HepG2 (cell line): ENCODE results near the gene GLYAT. TPM values are rescaled to one million over a fixed set of nuclear protein-coding genes. Genes with fewer than 3 reads are reported as not detected.

Experiments used
- ATAC-seq: fragments of 200-7000 bp; cut with Tn5 transposase; 3 replicates; pipeline ENCODE4 v1.9.1; 2020; ENCODE audit warnings: mild to moderate bottlenecking, moderate library complexity
- BruUV-seq: library from RNA; stranded (reverse); fragments of 400-500 nt; replicated peaks from 2 replicates; lab custom pipeline; 2021; lab: Mats Ljungman, UMichigan
- CTCF ChIA-PET: fragments of 300-600 bp; formaldehyde crosslinking; extraction: SDS; loops from one replicate; lab custom pipeline; 2021; ENCODE audit warnings: low total read pairs, inconsistent platforms, low intra/inter-chr PET ratio; lab: Yijun Ruan, JAX
- POLR2A ChIA-PET: fragments of 350-600 bp; sonication (Branson Sonifier 250); formaldehyde crosslinking; loops from one replicate; lab custom pipeline; 2020; ENCODE audit warnings: antibody characterized with exemption, inconsistent platforms; lab: Yijun Ruan, JAX
- DNase-seq: peaks from one replicate; pipeline ENCODE4 v3.0.0-alpha.2; 2015; ENCODE audit warnings: low spot score
- FAIRE-seq: peaks from 3 replicates; lab custom pipeline; 2011; peaks lifted over from hg19 to GRCh38; lab: Jason Lieb, UNC
- H2AFZ ChIP-seq: one replicate; pipeline ENCODE4 v1.6.1; 2011; ENCODE audit warnings: low read length, inconsistent platforms
- H3K27ac ChIP-seq: fragments of 300-600 bp; 3 replicates; pipeline ENCODE4 v1.8.0; 2011; ENCODE audit warnings: mixed run types, mild to moderate bottlenecking, mixed read lengths, low read length, inconsistent platforms; ENCODE audit not compliant: insufficient read depth; ENCODE audit errors: extremely low read length
- H3K27me3 ChIP-seq, 2 experiments: fragments of 200-600 bp in 1 of 2; 2 replicates in 1 of 2; 3 replicates in 1 of 2; pipeline versions ENCODE4 v1.6.0 to v1.8.0; 2011; ENCODE audit warnings: low read length in 2 of 2, mild to moderate bottlenecking in 2 of 2, moderate library complexity in 2 of 2, inconsistent platforms in 1 of 2; ENCODE audit not compliant: insufficient read depth in 2 of 2, control insufficient read depth in 1 of 2
- H3K36me3 ChIP-seq, 2 experiments: fragments of 200-600 bp in 1 of 2; replicated peaks in 1 of 2; 2 replicates in 1 of 2; 3 replicates in 1 of 2; pipeline versions ENCODE4 v1.5.1 to v1.8.0; 2011; ENCODE audit warnings: low read length in 2 of 2, inconsistent platforms in 1 of 2; ENCODE audit not compliant: insufficient read depth in 2 of 2, control insufficient read depth in 1 of 2
- H3K4me1 ChIP-seq: 2 replicates; pipeline ENCODE4 v1.5.1; 2012; ENCODE audit warnings: low read length, inconsistent platforms; ENCODE audit not compliant: insufficient read depth
- H3K4me2 ChIP-seq: 2 replicates; pipeline ENCODE4 v1.6.0; 2011; ENCODE audit warnings: low read depth, low read length, inconsistent platforms
- H3K4me3 ChIP-seq, 3 experiments: fragments of 200-600 bp in 1 of 3; sonication (generic), shearing (Covaris generic) in 1 of 3; replicated peaks in 1 of 3; 2 replicates each; pipeline ENCODE4 v1.5.1; 2011 to 2016; ENCODE audit warnings: low read length in 3 of 3, inconsistent platforms in 2 of 3, low read depth in 2 of 3, mild to moderate bottlenecking in 2 of 3, control low read depth in 1 of 3, mixed read lengths in 1 of 3; ENCODE audit not compliant: insufficient read depth in 1 of 3
- H3K79me2 ChIP-seq: one replicate; pipeline ENCODE4 v1.6.1; 2011; ENCODE audit warnings: low read length, inconsistent platforms; ENCODE audit not compliant: insufficient read depth
- H3K9ac ChIP-seq: 2 replicates; pipeline ENCODE4 v1.6.0; 2011; ENCODE audit warnings: mild to moderate bottlenecking, low read depth, low read length, inconsistent platforms; ENCODE audit not compliant: insufficient read depth
- H3K9me3 ChIP-seq: 2 replicates; pipeline ENCODE4 v1.5.1; 2012; ENCODE audit warnings: mild to moderate bottlenecking, low read length
- H4K20me1 ChIP-seq: 2 replicates; pipeline ENCODE4 v1.6.0; 2011; ENCODE audit warnings: inconsistent platforms, mild to moderate bottlenecking, low read length, moderate library complexity; ENCODE audit not compliant: insufficient read depth
- AFF4 ChIP-seq: sonication (generic); formaldehyde crosslinking; IDR thresholded peaks from 2 replicates; pipeline ENCODE4 v1.4.0; 2020; ENCODE audit warnings: missing genetic modification reagents
- CEBPG ChIP-seq: IDR thresholded peaks from 2 replicates; pipeline ENCODE4 v1.6.1; 2016
- CREB1 ChIP-seq, 2 experiments: fragments of 450-650 bp in 1 of 2; IDR thresholded peaks; 2 replicates each; pipeline ENCODE4 v1.6.1; 2016 to 2017; ENCODE audit warnings: control low read depth in 1 of 2, mild to moderate bottlenecking in 1 of 2, missing compliant biosample characterization in 1 of 2, missing genetic modification characterization in 1 of 2
- CREB3 ChIP-seq: sonication (generic); formaldehyde crosslinking; IDR thresholded peaks from 2 replicates; pipeline ENCODE4 v1.5.0; 2020; ENCODE audit warnings: missing genetic modification reagents
- E2F2 ChIP-seq: sonication (generic); formaldehyde crosslinking; IDR thresholded peaks from 2 replicates; pipeline ENCODE4 v1.4.0; 2020; ENCODE audit warnings: missing genetic modification reagents, borderline replicate concordance
- KLF6 ChIP-seq: IDR thresholded peaks from 2 replicates; pipeline ENCODE4 v1.8.0; 2016; ENCODE audit warnings: missing biosample characterization, missing genetic modification reagents
- MXD3 ChIP-seq: IDR thresholded peaks from 2 replicates; pipeline ENCODE4 v1.6.1; 2016; ENCODE audit warnings: mild to moderate bottlenecking, missing biosample characterization, missing genetic modification reagents
- TBL1XR1 ChIP-seq: fragments of 150-350 bp; IDR thresholded peaks from 2 replicates; pipeline ENCODE4 v1.6.1; 2014; ENCODE audit warnings: borderline replicate concordance, low read length; ENCODE audit not compliant: partially characterized antibody
- ZMYM4 ChIP-seq: sonication (generic); formaldehyde crosslinking; IDR thresholded peaks from 2 replicates; pipeline ENCODE4 v1.8.1; 2023; ENCODE audit warnings: mild to moderate bottlenecking, missing genetic modification reagents
- ZNF460 ChIP-seq: sonication (generic); formaldehyde crosslinking; IDR thresholded peaks from 2 replicates; pipeline ENCODE4 v1.5.1; 2020; ENCODE audit warnings: missing genetic modification reagents, mild to moderate bottlenecking, borderline replicate concordance
- ZNF710 ChIP-seq: sonication (generic); formaldehyde crosslinking; IDR thresholded peaks from 2 replicates; pipeline ENCODE4 v1.5.0; 2020; ENCODE audit warnings: mild to moderate bottlenecking, missing genetic modification reagents, borderline replicate concordance
- ZNF780A ChIP-seq: sonication (generic); formaldehyde crosslinking; IDR thresholded peaks from 2 replicates; pipeline ENCODE4 v1.8.0; 2022; ENCODE audit warnings: mild to moderate bottlenecking, missing genetic modification reagents, moderate library complexity
- ZNF850 ChIP-seq: sonication (generic); formaldehyde crosslinking; conservative IDR thresholded peaks from 2 replicates; pipeline ENCODE4 v1.9.0; 2021; ENCODE audit warnings: mild to moderate bottlenecking, missing genetic modification reagents
- WGBS: methylation state at CpG from one replicate; pipeline ENCODE4 v1.1.6; 2017; ENCODE audit warnings: low lambda C conversion rate; 5-methylcytosine and 5-hydroxymethylcytosine counted together
- in situ Hi-C: cut with HindIII; loops from 2 replicates; pipeline ENCODE4 v1.10.0; 2017; ENCODE audit warnings: low pct_unique_long_range_greater_than_20kb; ENCODE audit not compliant: extremely low pct_ligation_motif_present
- intact Hi-C: fragments of 100-400 bp; cut with micrococcal nuclease; formaldehyde crosslinking; loops from one replicate; pipeline ENCODE4 v1.10.0; 2022; ENCODE audit not compliant: unreplicated experiment
- polyA plus RNA-seq, 8 experiments: library from polyadenylated mRNA; depleted of rRNA in 3 of 8; stranded (reverse) in 7 of 8; unstranded in 1 of 8; fragments of >200 nt; fragmentation: Illumina TruSeq in 4 of 8; extraction: Trizol in 4 of 8; gene quantifications; 2 replicates each; pipeline versions ENCODE4 v1.2.1 to v1.2.3, GENCODE V29; 2011 to 2016; ENCODE audit warnings: low read depth in 4 of 8, missing spikeins in 1 of 8, mixed read lengths in 1 of 8; ENCODE audit not compliant: insufficient read depth in 1 of 8
- total RNA-seq, 5 experiments: library from RNA; depleted of rRNA; stranded (reverse); fragments of >200 nt; fragmentation: Illumina TruSeq; extraction: Trizol; gene quantifications; 2 replicates each; pipeline ENCODE4 v1.2.3, GENCODE V29; 2016; ENCODE audit warnings: low read depth in 1 of 5

The GLYAT gene
- total and polyA plus RNA-seq, 2 of the 13 experiments (the other 11 are each of a cell fraction or from before 2014, with no cell fraction given) = not detected

GRCh38 chr11:58676563-58677135 lies 55.1 kb downstream of the GLYAT start:
- H3K9me3 ChIP-seq = no peaks in the 10 kb centered on the region
- H3K4me2 ChIP-seq = no peak overlapping the region
- no peak overlapping the region for H3K27ac ChIP-seq
- DNase-seq (no peak), FAIRE-seq (no peak)
- no peaks in the 10 kb centered on the region for H3K36me3 ChIP-seq
- H3K9ac ChIP-seq = no peak overlapping the region
- no peak overlapping the region for H3K4me3 ChIP-seq
- in situ Hi-C loops (no loop called here), intact Hi-C loops (loop anchor here (5.0 kb wide), 1 partner anchor 36 kb away; no protein-coding TSS in a partner anchor)
- H4K20me1 ChIP-seq = no peaks in the 10 kb centered on the region
- no peaks in the 10 kb centered on the region for H3K4me1 ChIP-seq
- H3K27me3 ChIP-seq = no peaks in the 10 kb centered on the region
- no peak overlapping the region for H2AFZ ChIP-seq
- H3K79me2 ChIP-seq = no peaks in the 10 kb centered on the region
- BruUV-seq = no TSS peak
- no peak for TF ChIP-seq AFF4 (CRISPR knock-in tag)
- no peak for TF ChIP-seq MXD3
- TF ChIP-seq ZNF460 (CRISPR knock-in tag) = no peak
- TF ChIP-seq E2F2 = no peak
- no peak for TF ChIP-seq ZMYM4
- TF ChIP-seq CREB1 (IDR thresholded peaks at IDR 0.05) = no peak
- TF ChIP-seq CREB1 (CRISPR knock-in tag; IDR thresholded peaks at IDR 0.05) = no peak
- TF ChIP-seq CEBPG (CRISPR knock-in tag) = no peak
- TF ChIP-seq CREB3 (CRISPR knock-in tag) = no peak
- no peak for TF ChIP-seq KLF6 (CRISPR knock-in tag)
- no peak for TF ChIP-seq ZNF780A (CRISPR knock-in tag)
- TF ChIP-seq TBL1XR1 = no peak
- no peak for TF ChIP-seq ZNF850
- no peak for TF ChIP-seq ZNF710
- TF ChIP-seq, all 625 proteins: peak for 0
- no peak for ATAC-seq
- ChIA-PET POLR2A (no interaction called here), CTCF (interaction anchor here (2.2 to 4.2 kb wide), 2 partner anchors 22 to 112 kb away, joined by 8 to 27 read pairs; no protein-coding TSS in a partner anchor)
- WGBS = 0% methylated on average over 1 of the region's 1 CpG
